GM12875 (cell line): ENCODE data around the gene C1orf210.

ENCODE experiments used
- H3K4me3 ChIP-seq: one replicate; pipeline ENCODE4 v1.5.1; 2011; ENCODE audit warnings: low read depth, low read length, control low read depth
- CTCF ChIP-seq: IDR thresholded peaks from 2 replicates; pipeline ENCODE4 v1.5.1; 2011; ENCODE audit warnings: low read depth, mild to moderate bottlenecking, control low read depth, inconsistent platforms, low read length, moderate library complexity, borderline replicate concordance; ENCODE audit not compliant: insufficient read depth

The C1orf210 gene

GRCh38 chr1:43277116-43277876 lies 8.1 kb downstream of the C1orf210 start:
- TF ChIP-seq CTCF: no peak
- no peak overlapping the region for H3K4me3 ChIP-seq

- no peak for TF ChIP-seq CTCF
- H3K4me3 ChIP-seq: no peak overlapping the region
Measured at GRCh38 chr1:43276673-43277072, 8.7 kb downstream of the C1orf210 start.

- no peak for TF ChIP-seq CTCF
- no peak overlapping the region for H3K4me3 ChIP-seq
Measured at GRCh38 chr1:43275826-43276620, 9.4 kb downstream of the C1orf210 start.

- TF ChIP-seq CTCF: no peak
- H3K4me3 ChIP-seq: no peak overlapping the region
Measured at GRCh38 chr1:43274804-43275180, 10.6 kb downstream of the C1orf210 start.

- H3K4me3 ChIP-seq: no peak overlapping the region
- TF ChIP-seq CTCF: no peak
Measured at GRCh38 chr1:43274125-43274803, 11.1 kb downstream of the C1orf210 start.

- no peak for TF ChIP-seq CTCF
- no peak overlapping the region for H3K4me3 ChIP-seq
Measured at GRCh38 chr1:43273708-43274107, 11.7 kb downstream of the C1orf210 start.
